ENCODE results near the gene CMTM3. TPM values are rescaled to one million over a fixed set of nuclear protein-coding genes. Genes with fewer than 3 reads are reported as not detected.

CMTM3 gene
- total and polyA plus RNA-seq, 2 experiments from 2014 or later: 16.4 to 16.6 TPM

DNA sequence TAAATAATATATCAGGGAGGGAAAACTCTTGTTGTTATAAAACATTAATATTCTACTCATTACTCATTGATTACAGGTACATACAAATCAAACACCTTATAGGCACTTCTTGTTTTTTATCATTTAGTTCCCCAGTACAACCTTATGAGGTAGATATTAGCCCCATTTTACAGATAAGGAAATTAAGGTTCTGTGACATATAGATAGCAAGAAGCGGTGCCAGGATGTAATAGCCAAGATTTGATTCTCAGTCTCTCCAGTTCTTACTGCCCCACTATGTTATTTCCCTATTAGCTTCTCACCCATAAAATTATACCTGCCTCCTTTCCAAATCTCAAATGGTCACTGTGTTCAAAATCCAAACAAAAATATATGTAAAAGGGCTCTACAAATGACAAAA lies 36.9 kb downstream of the CMTM3 start:
- Mint-ChIP-seq H3K4me3 (no peak overlapping the region), H3K36me3 (ENCODE audit: low read depth) (no peaks in the 10 kb centered on the region), H3K4me1 (peaks cover 23% of the 10 kb centered on the region), H3K27ac (no peak overlapping the region), H3K27me3 (ENCODE audit: insufficient read depth, low read depth, poor library complexity) (peaks cover 4% of the 10 kb centered on the region), H3K9me3 (no peaks in the 10 kb centered on the region; the same call in 2 of the 3 replicates)
- Histone ChIP-seq H3K27me3 (ENCODE audit: insufficient read depth) (no peaks in the 10 kb centered on the region), H3K4me1 (ENCODE audit: insufficient read depth) (peaks cover 18% of the 10 kb centered on the region), H3K79me2 (replicated peaks; ENCODE audit: insufficient read depth) (peaks cover 29% of the 10 kb centered on the region; the same call in 1 of the 2 replicates), H3K36me3 (ENCODE audit: insufficient read depth) (no peaks in the 10 kb centered on the region), H3K9me2 (ENCODE audit: insufficient read depth) (no peaks in the 10 kb centered on the region), H3K4me3 (no peak overlapping the region), H3K4me2 (no peak overlapping the region), H2AFZ (no peak overlapping the region), H3K27ac (ENCODE audit: low read depth) (no peak overlapping the region), H4K20me1 (replicated peaks; ENCODE audit: insufficient read depth) (peaks cover 17% of the 10 kb centered on the region), H3F3A (replicated peaks; ENCODE audit: low read depth) (no peaks in the 10 kb centered on the region)
- DNase-seq (ENCODE audit: low spot score) (no peak), ATAC-seq (no peak)
- TF ChIP-seq, protein P1, sequence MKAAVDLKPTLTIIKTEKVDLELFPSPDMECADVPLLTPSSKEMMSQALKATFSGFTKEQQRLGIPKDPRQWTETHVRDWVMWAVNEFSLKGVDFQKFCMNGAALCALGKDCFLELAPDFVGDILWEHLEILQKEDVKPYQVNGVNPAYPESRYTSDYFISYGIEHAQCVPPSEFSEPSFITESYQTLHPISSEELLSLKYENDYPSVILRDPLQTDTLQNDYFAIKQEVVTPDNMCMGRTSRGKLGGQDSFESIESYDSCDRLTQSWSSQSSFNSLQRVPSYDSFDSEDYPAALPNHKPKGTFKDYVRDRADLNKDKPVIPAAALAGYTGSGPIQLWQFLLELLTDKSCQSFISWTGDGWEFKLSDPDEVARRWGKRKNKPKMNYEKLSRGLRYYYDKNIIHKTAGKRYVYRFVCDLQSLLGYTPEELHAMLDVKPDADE (IDR thresholded peaks at IDR 0.05): no peak
- TF ChIP-seq, protein P2, sequence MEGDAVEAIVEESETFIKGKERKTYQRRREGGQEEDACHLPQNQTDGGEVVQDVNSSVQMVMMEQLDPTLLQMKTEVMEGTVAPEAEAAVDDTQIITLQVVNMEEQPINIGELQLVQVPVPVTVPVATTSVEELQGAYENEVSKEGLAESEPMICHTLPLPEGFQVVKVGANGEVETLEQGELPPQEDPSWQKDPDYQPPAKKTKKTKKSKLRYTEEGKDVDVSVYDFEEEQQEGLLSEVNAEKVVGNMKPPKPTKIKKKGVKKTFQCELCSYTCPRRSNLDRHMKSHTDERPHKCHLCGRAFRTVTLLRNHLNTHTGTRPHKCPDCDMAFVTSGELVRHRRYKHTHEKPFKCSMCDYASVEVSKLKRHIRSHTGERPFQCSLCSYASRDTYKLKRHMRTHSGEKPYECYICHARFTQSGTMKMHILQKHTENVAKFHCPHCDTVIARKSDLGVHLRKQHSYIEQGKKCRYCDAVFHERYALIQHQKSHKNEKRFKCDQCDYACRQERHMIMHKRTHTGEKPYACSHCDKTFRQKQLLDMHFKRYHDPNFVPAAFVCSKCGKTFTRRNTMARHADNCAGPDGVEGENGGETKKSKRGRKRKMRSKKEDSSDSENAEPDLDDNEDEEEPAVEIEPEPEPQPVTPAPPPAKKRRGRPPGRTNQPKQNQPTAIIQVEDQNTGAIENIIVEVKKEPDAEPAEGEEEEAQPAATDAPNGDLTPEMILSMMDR (conservative IDR thresholded peaks at IDR 0.05; ENCODE audit: low read depth in 2 of 2): no peak
- TF ChIP-seq JUNB (IDR thresholded peaks at IDR 0.05; ENCODE audit: unreplicated experiment): no peak

DNA sequence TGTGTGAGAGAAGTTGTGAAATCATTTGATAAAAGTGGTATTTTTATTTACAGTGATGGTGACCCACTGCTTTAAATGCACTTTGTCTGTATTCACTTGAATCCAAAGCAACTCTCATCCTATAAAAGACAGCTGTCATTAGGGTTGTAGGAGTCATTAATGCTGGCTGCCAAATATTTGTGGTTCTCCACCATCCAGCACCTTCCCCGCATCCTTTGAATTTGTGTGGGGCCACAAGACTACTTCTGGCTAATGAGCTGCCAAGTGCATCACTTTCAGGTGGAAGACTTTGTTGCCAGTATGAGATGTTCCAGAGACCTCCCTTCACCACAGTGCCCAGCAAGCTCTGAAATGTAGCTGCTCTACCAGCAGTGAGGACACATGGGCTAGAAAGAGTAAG lies 43.4 kb downstream of the CMTM3 start:
- no peaks in the 10 kb centered on the region for H3K27me3 ChIP-seq (ENCODE audit: insufficient read depth)
- no peaks in the 10 kb centered on the region for H3K36me3 Mint-ChIP-seq (ENCODE audit: low read depth)
- peaks cover 8% of the 10 kb centered on the region; the same call in 1 of the 2 replicates for H4K20me1 ChIP-seq (replicated peaks; ENCODE audit: insufficient read depth)
- no peak overlapping the region for H3K27ac Mint-ChIP-seq
- no peaks in the 10 kb centered on the region for H3K9me2 ChIP-seq (ENCODE audit: insufficient read depth)
- H3K27ac ChIP-seq (ENCODE audit: low read depth): no peak overlapping the region
- H3K9me3 Mint-ChIP-seq: no peaks in the 10 kb centered on the region; the same call in 2 of the 3 replicates
- no peak for DNase-seq (ENCODE audit: low spot score)
- H2AFZ ChIP-seq: no peak overlapping the region
- H3K36me3 ChIP-seq (ENCODE audit: insufficient read depth): no peaks in the 10 kb centered on the region
- H3F3A ChIP-seq (replicated peaks; ENCODE audit: low read depth): no peaks in the 10 kb centered on the region
- no peak for ATAC-seq
- H3K4me1 Mint-ChIP-seq: peaks cover 23% of the 10 kb centered on the region; the same call in 2 of the 3 replicates
- H3K4me3 ChIP-seq: no peak overlapping the region
- peaks cover 11% of the 10 kb centered on the region for H3K79me2 ChIP-seq (replicated peaks; ENCODE audit: insufficient read depth)
- H3K4me3 Mint-ChIP-seq: no peak overlapping the region
- H3K27me3 Mint-ChIP-seq (ENCODE audit: insufficient read depth, low read depth, poor library complexity): no peaks in the 10 kb centered on the region
- peaks cover 8% of the 10 kb centered on the region for H3K4me1 ChIP-seq (ENCODE audit: insufficient read depth)
- no peak for TF ChIP-seq POLR2AphosphoS5 (IDR thresholded peaks at IDR 0.05; ENCODE audit: low read depth)
- TF ChIP-seq, protein P3, sequence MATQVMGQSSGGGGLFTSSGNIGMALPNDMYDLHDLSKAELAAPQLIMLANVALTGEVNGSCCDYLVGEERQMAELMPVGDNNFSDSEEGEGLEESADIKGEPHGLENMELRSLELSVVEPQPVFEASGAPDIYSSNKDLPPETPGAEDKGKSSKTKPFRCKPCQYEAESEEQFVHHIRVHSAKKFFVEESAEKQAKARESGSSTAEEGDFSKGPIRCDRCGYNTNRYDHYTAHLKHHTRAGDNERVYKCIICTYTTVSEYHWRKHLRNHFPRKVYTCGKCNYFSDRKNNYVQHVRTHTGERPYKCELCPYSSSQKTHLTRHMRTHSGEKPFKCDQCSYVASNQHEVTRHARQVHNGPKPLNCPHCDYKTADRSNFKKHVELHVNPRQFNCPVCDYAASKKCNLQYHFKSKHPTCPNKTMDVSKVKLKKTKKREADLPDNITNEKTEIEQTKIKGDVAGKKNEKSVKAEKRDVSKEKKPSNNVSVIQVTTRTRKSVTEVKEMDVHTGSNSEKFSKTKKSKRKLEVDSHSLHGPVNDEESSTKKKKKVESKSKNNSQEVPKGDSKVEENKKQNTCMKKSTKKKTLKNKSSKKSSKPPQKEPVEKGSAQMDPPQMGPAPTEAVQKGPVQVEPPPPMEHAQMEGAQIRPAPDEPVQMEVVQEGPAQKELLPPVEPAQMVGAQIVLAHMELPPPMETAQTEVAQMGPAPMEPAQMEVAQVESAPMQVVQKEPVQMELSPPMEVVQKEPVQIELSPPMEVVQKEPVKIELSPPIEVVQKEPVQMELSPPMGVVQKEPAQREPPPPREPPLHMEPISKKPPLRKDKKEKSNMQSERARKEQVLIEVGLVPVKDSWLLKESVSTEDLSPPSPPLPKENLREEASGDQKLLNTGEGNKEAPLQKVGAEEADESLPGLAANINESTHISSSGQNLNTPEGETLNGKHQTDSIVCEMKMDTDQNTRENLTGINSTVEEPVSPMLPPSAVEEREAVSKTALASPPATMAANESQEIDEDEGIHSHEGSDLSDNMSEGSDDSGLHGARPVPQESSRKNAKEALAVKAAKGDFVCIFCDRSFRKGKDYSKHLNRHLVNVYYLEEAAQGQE (IDR thresholded peaks at IDR 0.05; ENCODE audit: unreplicated experiment): no peak
- TF ChIP-seq NANOG (IDR thresholded peaks at IDR 0.05; ENCODE audit: borderline replicate concordance): no peak
- no peak for TF ChIP-seq ZNF114 (CRISPR knock-in tag; IDR thresholded peaks at IDR 0.05)
- no peak for TF ChIP-seq STAT1 (IDR thresholded peaks at IDR 0.05; ENCODE audit: unreplicated experiment)
- TF ChIP-seq ZNF331 (CRISPR knock-in tag; IDR thresholded peaks at IDR 0.05; ENCODE audit: low read depth): no peak
- TF ChIP-seq EZH2phosphoT487 (IDR thresholded peaks at IDR 0.05; ENCODE audit: unreplicated experiment): no peak
- TF ChIP-seq JUNB (IDR thresholded peaks at IDR 0.05; ENCODE audit: unreplicated experiment): no peak
- TF ChIP-seq EZH2 (IDR thresholded peaks at IDR 0.05; ENCODE audit: low read depth, unreplicated experiment): no peak
- TF ChIP-seq, protein P1 (IDR thresholded peaks at IDR 0.05): no peak
- H3K4me2 ChIP-seq: no peak overlapping the region

Measured in GM23338 (cell line).